Stimulated activated CD8-positive, alpha-beta memory T cell treated with anti-CD3 and anti-CD28 coated beads, Interleukin-4, amount 100 ng/mL, for 1 hour (primary cell): ENCODE data around the gene REX1BD.

Experiments used
- DNase-seq, 2 donors: peaks; one replicate each; pipeline ENCODE4 v3.0.0-alpha.2; 2020; ENCODE audit warnings: low read depth in 2 of 2, low spot score in 1 of 2

REX1BD gene

DNA sequence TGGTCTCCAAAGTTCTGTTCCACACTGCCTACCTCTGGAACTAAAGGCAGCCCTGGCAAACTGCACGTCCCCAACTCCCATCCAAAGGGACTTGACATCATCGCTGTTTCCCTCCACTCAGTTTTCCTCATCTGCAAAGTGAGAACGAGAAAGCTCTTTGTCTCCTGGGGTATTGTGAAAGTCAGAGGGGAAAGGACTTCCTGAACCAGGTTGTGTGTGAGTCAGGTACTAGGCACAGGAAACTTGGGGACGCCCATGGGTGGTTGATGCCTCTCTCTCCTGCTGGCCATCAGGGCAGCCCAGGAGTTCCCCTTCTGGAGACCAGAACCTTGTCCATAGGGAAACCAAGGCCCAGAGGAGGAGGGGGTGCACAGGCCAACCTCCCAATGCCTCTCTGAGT, 13.3 kb downstream of the REX1BD start:
- no peak for DNase-seq

DNA sequence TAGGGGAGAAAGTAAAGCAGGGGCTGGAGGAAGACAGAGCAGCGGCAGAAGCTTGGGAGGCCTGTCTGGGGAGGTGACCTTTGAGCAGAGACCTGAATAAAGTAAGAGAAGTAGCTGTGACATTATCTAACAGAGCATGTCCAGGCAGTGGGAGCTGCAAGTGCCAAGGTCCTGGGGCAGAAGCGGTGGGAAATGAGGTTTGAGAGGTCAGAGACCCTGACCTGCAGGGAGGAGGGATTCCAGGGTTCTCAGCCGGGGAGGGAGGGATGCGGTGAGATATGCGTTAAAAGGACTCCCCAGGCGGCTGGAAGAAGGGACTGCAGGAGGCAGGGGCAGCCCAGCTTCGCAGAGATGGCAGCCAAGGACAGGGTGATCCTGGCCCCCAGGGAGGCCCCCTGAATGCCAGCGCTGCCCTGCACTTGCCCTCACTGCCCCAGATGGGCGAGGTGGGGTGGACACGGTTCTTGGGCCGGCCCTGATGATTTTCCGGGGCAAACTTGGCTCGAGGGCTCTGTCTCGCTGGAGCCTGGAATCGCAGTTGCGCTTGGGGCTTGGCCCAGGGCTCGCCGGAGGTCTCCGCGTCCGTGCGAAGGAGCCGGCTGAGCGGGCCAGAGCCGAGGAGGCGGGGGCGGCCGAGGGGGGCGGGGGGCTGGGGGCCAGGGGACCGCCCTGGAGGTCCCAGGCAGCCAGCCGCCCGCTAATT, 14.8 kb downstream of the REX1BD start:
- no peak for DNase-seq

DNA sequence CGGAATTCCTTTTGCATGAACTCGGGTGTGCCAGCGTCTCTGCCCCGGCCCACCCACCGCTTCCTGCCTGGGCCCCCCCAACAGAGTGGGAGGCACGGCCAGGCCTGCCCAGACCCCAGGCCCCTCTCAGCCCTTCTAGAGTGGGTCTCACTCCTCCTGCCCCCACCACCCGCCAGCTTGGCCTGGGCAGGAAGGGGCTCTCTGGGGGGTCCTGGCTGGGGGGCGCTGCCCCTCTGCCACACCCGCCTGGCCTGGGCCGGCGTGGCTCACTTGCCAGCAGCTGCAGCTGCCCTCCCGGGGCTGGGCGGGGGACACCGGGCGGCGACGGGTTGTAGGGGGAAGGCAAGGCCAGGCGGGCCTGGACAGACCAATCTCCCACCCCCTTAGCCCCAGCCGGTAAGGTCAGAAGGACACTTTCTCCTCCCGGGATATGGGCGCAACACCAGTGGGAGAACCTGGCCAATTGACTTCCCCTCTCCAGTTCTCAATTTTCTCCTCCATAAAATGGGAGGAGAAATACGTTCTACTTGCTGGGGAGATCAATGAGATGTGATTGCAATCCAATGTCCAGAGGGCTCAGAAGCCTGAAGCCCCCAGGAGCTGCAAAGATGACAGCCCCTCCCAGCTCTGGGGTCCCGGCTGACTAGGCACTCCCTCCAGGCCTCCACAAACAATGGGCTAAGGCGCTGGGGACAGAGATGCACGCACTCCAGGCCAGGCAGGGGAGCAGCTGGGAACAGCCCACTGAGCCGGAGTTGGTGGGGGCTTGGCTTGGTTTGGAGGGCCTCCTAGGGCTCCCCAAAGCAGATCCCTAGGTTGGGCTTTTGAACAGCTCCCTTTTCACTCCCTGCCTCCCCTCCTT, 15.6 kb downstream of the REX1BD start:
- no peak for DNase-seq

DNA sequence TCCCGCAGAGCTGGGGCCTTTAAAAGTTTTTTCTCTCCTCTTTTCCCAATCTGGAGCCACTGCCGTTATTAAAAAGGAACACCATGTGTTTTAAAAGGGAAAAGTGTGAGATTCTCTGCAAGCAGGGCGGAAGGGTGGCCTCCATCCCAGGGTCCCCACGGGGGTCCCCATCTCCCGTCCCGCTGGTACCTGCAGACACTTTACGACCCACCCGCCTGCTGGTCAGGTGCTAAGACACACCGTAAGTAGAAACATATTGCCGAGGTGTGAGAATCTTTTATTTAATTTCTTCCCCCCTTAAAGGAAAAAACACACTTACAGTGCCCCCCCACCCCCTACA, 16.2 kb downstream of the REX1BD start:
- no peak for DNase-seq

DNA sequence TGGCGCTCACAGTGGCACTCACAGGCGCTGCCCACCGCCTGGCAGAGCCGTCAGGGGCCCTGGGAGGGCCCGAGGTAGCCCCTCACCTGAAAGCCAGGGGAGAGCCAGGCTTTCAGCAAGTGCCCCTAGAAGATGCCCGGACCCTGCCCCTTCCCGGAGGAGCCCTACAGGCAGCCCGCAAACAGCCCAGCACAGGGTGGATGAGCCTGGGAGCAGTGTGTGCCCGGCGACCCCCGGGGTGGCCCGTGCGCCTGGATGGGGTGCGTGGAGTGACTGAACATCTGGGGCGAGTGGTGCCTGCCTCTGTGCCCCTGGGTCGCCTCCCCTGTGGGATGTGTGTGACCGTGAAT, 16.6 kb downstream of the REX1BD start:
- DNase-seq, result no peak

DNA sequence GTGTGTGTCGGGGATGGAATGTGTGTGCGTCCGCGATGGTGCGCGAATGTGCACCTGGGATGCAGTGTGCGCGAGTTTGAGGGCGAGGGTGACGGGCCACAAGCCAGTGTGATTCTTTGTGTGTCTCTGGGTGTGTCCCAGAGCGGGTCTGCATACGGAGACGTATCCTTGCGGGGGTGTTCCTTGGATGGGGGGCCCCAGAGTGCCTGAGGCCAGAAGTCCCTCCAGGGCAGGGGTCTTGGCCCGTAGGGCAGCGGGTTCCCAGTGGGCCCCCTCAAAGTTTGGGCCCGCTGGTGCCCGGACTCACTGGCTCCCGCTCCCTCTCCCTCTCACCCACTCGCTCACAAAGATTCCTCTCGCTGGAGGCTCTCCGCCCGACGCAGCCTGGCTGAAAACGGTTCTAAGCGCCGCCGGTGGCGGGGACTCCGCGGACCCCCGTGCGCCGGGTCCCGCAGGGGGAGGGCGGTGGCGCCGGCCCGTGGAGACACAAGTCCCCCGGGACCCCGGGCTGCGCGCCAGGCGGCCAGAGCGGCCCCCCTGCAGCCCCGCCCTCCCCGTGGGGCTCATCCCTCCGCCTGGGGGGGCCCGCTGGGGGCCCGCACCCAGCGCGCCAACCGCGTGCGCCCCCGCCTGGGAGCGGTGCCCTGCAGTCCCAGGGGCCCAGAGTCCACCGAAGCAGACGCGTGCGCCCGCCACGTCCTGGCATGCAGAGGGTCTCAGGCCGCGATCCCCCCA, 17.1 kb downstream of the REX1BD start:
- no peak for DNase-seq

DNA sequence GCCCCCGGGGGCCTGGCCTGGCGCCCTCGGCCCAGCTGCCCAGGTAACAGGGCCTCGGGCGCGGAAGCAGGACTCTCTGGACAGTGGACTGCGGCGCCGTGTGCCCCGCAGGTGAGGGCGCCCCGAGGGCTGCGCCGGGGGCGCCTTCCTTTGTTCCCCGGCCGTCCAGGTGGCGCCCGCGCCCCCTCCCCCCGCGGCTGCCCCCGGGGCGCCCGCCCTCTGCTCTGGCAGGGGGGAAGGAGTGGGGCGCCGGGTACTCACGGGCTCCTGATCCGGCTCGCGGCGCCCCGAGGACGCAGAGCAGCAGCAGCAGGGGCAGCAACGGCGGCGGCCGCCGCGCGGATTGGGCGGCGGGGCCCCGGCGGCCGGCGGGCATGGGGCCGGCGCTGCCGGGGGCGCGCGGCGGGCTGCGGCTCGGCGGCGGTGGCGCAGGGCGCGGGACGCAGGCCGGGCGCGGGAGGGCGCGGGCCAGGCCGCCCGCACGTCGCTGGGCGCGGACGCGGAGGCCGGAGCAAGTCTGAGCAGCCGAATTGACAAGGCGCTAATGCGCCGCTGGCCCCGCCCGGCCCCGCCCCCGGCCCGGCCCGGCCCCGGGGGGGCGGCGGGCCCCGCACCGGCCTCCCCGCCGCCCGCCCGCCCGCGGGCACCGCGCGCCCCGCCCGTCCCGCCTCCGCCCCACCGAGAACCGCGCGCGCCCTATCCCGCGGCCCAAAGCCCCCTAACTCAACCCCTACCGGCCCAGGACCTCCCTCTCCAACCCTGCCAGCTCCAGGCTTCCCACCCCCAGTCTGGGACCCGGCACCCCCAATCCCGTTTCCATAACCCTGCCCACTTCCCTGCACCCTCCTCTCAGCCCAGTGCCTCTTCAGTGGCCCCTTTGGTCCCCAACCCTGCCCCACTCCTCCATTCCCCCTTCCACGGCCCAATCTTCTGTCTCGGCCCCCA, 18.0 kb downstream of the REX1BD start, which contains the start of gene CRLF1:
Gene CRLF1 (minus strand): TSS at position 519 of the 945 bp plus-strand sequence. CDS start 143 bp downstream, at position 376.
- DNase-seq, result no peak

DNA sequence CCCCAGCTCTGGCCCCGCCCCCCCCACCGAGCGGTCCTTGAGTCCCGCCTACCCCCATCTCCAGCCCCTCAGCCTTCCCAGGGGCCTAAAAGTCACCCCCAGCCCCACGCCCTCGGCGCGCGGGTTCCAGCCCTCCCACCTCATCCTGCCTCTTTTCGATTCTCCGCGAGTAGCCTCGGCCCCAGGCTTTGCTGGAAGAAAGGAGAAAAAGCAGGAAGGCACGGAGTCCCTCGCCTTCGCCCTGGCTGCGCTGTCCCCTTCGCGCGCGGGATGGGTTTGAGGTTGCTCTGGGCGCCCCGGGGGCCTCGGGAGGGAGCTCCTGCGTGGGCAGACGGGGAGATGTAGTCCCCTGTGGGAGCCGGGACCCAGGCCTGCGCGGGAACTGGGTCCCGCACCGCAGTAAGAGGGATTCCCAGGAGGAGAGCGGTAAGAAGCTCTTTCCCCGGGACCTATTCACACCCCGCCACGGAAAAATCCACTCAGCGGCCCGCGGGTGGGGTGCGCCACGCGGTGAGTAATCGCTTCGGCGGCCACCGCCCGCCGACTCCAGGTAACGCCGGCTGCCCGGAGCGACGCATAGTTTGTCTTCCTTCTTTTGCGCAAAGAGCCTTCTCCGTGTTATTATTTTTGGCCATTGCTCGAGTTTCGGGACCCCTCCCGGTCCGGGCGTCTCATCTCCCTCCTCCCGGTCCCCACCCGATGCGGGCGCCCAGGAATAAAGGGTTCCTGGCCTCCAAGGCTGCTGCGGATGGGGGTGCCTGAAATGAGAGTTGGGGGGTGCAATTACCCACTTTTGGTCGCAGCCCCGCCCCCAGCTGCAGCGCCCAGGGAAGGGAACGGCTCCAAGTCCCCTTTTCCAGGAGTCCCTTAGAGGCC, 18.9 kb downstream of the REX1BD start:
- no peak for DNase-seq

DNA sequence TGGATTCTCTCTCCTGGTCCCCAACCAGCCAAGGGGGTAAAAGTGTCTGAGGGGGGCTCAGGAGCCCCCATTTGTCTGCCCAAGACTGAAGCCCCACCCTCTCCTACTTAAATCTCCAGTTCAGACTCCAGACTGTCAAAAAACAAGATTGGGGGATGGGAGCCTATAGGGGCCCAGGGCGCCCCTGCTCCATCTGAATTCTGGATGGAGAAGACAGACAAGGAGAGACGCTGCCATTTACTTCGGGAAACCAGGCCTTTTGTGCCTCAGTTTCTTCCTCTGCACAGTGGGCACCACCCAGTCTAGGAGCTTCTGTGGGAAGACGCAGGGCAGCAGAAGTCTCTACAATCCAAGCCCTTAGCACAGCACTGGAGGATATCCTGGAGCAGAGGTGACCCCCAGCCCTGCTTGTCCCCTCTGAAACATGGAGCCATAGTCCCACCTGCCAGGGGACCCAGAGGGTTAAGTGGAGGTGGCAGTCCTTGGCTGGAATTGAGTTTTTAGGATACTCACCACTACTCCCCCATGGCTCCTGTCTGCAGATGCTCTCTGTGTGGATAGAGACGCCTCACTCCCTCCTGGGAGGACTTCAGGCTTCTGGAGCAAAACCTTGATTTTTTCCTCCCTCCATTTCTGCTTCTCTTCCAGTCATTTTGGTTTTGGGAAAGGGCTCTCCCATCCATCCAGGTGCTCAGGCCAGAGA, 19.7 kb downstream of the REX1BD start:
- DNase-seq, result no peak

DNA sequence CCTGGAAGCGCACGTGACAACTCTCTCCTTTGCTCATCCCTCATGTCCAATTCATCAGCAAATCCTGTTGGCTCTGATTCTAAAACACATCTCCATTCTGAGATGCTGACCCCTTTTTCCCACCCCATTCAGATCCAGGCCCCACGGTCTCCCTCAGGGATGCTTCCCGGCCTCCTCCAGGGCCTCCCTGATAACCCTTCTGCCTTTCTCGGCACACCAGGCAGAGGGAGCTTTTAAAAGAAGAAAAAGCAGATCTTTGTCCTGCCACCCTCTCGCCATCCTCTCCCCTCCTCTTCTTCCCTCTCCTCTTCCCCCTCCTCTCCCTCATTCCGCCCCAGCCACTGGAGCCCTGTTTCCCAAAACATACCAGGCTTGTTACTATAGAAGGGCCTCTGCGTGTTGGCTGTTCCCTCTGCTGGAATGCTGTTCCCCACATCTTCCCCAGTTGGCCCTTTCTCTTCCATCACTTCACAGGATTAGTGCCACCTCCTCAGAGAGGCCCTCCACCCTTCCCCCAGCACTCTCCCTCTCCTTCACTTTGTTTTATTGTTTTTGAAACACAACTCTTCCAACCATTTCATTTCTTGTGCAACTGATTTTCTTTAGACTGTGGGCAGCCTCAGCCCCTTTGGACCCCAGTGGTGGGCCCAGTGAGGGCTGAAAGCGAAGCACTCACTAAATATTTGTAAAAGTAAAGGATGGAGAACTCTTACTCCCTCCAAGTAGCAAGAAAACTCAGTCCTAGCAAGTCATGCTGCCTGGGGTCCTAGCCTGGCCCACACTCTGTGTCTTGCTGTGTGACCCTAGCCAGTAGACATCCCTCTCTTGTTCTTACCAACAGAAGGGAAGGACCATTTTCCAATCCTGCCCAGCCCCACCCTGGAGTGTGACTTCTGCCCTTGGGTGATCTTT, 20.5 kb downstream of the REX1BD start:
- no peak for DNase-seq

DNA sequence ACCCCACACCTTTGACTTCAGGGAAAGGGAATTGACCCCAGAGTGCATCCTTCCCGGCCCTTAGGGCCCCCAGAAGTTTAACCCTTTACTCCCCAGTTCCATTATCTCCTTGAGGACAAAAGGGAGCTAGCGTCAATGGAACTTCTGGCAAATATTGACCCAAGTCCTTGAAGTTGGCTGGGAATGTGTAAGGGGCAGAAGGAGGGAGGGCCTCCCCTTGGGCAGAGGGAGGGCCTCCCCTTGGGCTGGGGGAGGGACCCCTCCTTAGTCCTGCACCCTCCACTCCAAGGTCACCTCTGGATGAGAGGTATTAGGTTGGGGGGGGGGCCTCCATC, 21.1 kb downstream of the REX1BD start:
- DNase-seq, result no peak

DNA sequence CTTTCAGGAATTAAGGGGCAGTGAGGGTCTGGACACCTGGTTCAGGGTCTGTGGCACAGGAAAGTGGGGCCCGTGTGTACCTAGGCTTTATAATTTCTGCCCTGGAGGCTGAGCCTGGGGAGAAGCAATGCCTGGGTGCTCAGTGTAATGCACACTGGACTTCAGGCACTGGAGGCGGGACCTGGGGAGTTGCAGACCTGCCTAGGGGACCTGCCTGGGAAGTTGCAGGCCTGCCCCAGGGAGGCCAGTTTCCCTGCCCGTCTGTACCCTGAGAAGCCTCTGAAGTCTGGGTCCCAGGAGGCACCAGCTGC, 21.6 kb downstream of the REX1BD start:
- DNase-seq, result no peak

DNA sequence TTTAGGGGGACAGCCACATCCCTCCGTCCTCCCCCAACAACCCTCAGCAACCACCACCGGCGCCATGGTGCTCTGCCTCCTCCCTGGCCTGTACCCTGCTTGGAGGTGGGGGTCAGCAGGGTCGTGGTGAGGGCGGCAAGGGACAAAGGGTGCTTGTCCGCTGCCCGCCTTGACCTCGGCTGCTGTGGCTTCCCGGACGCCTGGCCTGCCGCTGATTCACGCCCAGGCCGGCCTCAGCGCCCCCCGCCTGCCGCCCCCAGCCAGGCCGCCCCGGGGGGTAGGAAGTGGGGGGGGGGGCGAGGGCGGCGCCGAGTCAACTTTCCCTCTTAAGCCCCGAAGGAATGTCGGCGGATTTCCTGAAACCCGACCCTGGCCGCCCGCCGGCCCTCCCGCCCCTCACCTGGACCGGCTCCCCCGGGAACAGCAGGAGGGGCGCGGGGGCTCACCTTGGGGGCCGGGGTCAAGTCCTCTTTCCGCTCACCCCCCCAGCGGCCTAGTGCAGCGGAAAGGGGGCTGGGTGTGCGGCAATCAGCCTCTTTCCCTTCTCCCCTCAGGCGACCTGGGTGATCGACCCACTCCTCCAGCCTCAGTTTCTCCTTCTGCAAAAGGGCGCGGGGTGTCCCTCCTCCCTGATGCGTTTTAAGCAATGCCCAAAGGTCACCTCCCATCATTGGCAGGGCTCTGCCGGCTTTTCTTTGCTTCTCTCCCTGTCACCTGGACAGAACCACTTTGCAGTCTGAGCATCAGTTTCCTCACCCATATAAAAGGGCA, 22.1 kb downstream of the REX1BD start:
- no peak for DNase-seq

DNA sequence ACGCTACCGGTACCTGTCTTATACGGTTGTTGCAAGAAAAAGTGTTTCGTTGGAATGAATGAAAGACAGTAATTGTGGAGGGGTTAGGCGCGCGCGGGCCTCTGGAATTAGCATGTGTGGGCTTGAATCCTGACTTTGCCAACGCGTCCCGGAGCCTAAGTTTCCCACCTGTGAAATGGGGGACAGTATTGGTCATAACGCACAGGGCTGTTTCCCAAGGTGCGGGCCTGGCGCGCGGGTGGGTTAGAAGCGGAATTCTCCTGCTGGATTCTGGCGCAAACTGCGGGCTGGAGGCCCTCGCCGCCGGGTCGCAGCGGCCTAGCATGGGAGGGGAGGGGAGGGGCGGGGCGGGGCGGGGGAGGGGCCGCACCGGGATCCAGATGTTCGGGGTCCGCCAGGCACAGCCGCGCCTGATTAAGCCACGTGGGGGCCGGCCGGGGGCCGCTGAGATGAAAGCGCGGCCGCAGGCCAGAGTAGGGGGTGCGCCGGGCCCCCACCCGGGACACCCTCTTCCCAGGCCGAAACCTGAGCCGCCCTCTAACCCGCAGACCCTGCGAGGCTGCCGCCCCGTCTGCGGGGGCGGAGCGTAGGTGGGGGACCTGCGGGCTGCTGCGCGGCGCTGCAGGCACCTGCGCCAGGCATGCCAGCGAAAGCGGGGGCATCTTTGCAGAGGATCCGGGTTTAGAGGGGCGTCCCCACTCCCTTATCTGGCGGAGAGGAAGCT, 22.9 kb downstream of the REX1BD start:
- no peak for DNase-seq

DNA sequence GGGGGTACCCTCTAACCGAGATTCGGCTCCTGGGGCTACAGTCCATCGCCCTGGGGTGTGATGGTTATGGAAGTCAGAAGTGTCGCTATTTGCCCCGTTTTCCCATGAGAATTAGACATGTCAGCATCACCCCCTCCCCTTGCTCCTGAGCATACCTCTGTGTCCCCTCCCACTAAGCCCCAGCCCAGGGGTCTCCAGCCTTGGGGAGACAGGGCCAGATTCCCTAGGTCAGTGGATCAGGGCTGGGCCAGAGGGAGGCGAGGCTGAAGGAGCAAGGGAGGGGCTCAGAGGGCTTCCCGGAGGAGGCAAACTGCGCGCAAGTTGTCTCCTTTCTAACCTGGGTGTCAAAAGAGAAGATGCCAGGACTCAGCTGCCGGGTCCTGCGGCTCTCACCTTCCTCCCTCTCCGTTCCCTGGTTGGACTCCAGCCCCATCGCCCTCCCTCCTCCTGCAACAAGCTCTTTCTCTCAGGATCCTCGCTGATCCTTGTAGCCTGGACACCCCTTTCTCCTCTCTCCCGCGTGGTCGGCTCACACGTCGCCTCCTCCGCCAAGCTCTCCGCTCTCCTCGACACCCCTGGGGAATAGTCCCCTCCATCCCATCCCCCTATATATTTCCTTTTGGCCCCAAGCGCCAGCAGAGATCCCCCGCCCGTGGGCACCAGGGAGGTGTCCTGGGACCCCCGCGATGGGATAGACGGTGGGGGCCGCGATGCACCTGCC, 23.6 kb downstream of the REX1BD start:
- no peak for DNase-seq

DNA sequence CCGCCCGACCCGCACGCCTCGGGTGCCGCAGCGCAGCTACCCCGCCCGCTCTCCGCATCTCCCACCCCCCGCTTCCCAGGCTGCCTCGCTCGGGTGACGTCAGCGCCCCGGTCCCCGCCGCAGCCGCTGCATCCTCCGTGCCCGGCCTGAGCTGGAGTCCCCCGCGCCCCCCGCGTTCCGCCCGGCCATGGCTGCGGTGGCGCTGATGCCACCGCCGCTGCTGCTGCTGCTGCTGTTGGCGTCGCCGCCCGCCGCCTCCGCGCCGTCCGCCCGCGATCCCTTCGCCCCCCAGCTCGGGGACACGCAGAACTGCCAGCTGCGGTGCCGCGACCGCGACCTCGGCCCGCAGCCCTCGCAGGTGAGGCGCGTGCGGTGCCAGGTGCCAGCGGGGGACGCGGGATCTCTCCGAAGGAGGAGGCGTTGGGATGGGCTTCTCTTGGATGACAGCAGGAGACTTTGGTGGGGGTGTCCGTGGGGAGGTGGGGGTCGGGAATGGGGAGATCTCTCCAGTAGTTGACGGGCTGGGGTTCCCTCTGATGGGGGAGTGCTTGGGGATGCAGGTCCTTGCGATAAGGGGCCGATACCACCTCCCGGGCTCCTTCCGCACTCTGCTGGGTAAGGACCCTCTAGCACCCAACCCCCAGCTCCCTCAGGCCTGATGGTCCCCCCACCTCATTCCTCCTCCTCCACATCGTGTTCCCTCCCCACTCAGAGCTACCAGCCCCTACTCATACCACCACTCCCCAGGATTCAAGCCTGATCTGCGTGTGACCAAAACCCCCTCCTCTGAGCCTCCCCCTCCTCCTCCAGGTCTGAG, 24.4 kb downstream of the REX1BD start, which contains the start of gene TMEM59L:
Gene TMEM59L (plus strand): TSS at position 99 of the 817 bp plus-strand sequence. CDS start 89 bp downstream, at position 188.
- DNase-seq, result no peak
